Fibroblast of skin of abdomen (primary cell): ENCODE results near the gene CENPM.

Experiments
- DNase-seq: peaks from one replicate; pipeline ENCODE4 v3.0.0-alpha.2; 2013

CENPM gene

GRCh38 chr22:41893591-41894375, 53.2 kb downstream of the CENPM start:
- DNase-seq = no peak

GRCh38 chr22:41892721-41893120, 54.2 kb downstream of the CENPM start:
- DNase-seq = no peak

DNA sequence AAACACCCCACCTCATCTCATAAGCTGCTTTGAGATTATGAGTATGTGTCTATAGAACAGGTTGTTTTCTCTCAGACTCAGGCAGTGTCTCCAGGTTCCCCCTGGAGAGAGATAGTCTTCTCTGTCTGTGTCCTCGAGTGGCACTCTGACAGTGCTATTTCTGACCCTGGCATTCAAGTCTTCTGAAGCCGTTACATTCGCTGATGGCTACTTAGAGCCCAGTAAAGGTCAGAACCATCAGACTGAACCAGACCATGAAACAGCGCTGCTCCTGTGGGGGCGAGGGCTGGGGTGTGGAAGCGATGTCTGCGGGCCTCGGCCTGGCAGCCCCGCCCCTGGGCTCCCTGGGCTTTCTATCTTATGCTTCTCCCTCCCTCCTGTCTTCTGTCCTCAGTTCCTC, 55.5 kb downstream of the CENPM start:
- DNase-seq = no peak
